ENCODE data around the gene IRX1. TPM values are rescaled to one million over a fixed set of nuclear protein-coding genes. Genes with fewer than 3 reads are reported as not detected.

Gene IRX1
- total RNA-seq, 1 experiment from 2014 or later = not detected

GRCh38 chr5:3599226-3600105 is 3.8 kb downstream of the IRX1 start:
- in situ Hi-C loops (cut with HindIII; ENCODE audit: low pct_unique_long_range_greater_than_20kb, low sequenced_read_pairs) = no loop called here
- no peak for DNase-seq (ENCODE audit: low read depth)

- in situ Hi-C loops (cut with HindIII; ENCODE audit: low pct_unique_long_range_greater_than_20kb, low sequenced_read_pairs) = no loop called here
- DNase-seq (ENCODE audit: low read depth) = no peak
Measured at GRCh38 chr5:3600106-3601060, 4.8 kb downstream of the IRX1 start.

GRCh38 chr5:3601061-3601710 is 5.6 kb downstream of the IRX1 start:
- no peak for DNase-seq (ENCODE audit: low read depth)
- in situ Hi-C loops (cut with HindIII; ENCODE audit: low pct_unique_long_range_greater_than_20kb, low sequenced_read_pairs) = no loop called here

GRCh38 chr5:3601911-3602782 is 6.5 kb downstream of the IRX1 start:
- no peak for DNase-seq (ENCODE audit: low read depth)
- in situ Hi-C loops (cut with HindIII; ENCODE audit: low pct_unique_long_range_greater_than_20kb, low sequenced_read_pairs) = no loop called here

GRCh38 chr5:3602785-3603502 is 7.3 kb downstream of the IRX1 start:
- DNase-seq (ENCODE audit: low read depth) = no peak
- in situ Hi-C loops (cut with HindIII; ENCODE audit: low pct_unique_long_range_greater_than_20kb, low sequenced_read_pairs) = no loop called here

GRCh38 chr5:3604501-3604900 is 8.9 kb downstream of the IRX1 start:
- in situ Hi-C loops (cut with HindIII; ENCODE audit: low pct_unique_long_range_greater_than_20kb, low sequenced_read_pairs) = no loop called here

GRCh38 chr5:3605298-3606010 is 9.8 kb downstream of the IRX1 start:
- in situ Hi-C loops (cut with HindIII; ENCODE audit: low pct_unique_long_range_greater_than_20kb, low sequenced_read_pairs) = no loop called here
- DNase-seq (ENCODE audit: low read depth) = no peak

More at GRCh38 chr5:3604501-3604900, 8.9 kb downstream of the IRX1 start:
- no peak for DNase-seq (ENCODE audit: low read depth)

GRCh38 chr5:3606121-3606831 is 10.6 kb downstream of the IRX1 start:
- DNase-seq (ENCODE audit: low read depth) = no peak
- in situ Hi-C loops (cut with HindIII; ENCODE audit: low pct_unique_long_range_greater_than_20kb, low sequenced_read_pairs) = no loop called here

GRCh38 chr5:3607541-3608181 is 12.0 kb downstream of the IRX1 start:
- DNase-seq (ENCODE audit: low read depth) = no peak
- in situ Hi-C loops (cut with HindIII; ENCODE audit: low pct_unique_long_range_greater_than_20kb, low sequenced_read_pairs) = no loop called here

DNA sequence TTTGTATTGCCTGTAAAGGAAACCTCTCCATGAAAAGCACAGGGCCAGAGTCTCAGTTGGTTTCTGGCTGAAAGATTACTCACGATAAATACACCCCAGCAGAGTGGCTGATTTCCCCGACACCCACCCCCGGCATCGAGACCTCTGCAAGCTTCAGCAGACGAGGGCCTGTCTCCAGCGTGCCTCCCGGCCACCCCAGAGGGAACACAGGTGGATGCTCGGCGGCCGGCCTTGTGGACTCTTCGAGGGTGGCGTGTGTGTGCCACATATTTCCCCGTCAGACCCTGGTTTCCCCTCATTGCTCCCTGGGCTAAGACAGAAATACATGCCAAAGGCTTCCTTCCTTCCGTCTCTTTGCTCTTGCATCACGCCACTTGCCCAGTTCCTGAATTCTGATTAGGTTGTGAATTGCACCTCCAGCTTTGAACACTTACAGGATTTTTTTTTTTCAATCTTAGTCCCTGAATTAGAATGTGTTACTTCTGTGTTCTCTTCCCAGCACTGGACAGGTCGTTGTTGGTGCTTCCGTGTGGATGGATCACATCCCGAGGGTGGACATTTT is 13.6 kb downstream of the IRX1 start:
- in situ Hi-C loops (cut with HindIII; ENCODE audit: low pct_unique_long_range_greater_than_20kb, low sequenced_read_pairs) = no loop called here

DNA sequence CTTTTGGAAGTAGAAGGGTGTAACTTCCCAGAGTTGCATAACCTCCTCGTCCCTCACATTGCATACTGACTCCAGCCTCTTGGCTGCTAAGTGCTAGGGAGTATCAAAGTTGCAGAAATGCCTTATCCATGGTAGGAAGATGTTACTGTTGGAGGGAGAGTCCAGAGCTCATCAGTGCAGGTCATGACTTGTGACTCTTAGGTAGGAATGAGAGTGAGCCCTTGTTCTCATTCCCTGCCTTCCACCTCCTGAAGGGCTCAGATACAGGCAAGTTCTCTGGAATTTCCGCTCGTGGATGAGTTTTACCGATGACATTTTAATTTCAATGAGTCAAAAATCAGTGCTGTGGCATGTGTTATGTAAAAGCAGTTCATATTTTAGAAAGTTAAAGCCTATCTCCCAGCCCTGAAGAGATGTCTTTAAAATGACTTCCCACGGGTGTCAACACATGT is 17.0 kb downstream of the IRX1 start:
- in situ Hi-C loops (cut with HindIII; ENCODE audit: low pct_unique_long_range_greater_than_20kb, low sequenced_read_pairs) = no loop called here
- DNase-seq (ENCODE audit: low read depth) = no peak

More for the DNA sequence above, 13.6 kb downstream of the IRX1 start:
- DNase-seq (ENCODE audit: low read depth) = no peak

DNA sequence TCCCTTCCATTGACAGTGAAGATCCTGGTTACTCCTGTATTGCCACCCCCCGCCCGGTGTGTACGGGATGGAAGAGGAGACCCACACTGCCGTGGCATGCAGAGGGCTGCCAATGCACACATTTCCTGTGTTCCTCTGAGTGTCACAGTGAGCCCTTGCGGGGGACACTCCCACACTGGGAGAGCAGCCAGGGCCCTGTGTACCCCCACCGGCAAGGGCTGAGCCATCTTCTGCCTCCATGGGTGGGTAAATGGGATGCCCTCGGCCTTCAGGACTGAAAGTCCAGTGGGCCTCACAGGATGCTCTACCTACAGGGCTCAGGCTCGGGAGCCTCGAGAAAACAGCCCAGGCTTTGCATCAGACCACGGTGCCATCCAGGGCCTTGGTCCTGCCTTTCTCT is 18.1 kb downstream of the IRX1 start:
- in situ Hi-C loops (cut with HindIII; ENCODE audit: low pct_unique_long_range_greater_than_20kb, low sequenced_read_pairs) = no loop called here

GRCh38 chr5:3615217-3615616 is 19.6 kb downstream of the IRX1 start:
- in situ Hi-C loops (cut with HindIII; ENCODE audit: low pct_unique_long_range_greater_than_20kb, low sequenced_read_pairs) = no loop called here

More for the DNA sequence above, 18.1 kb downstream of the IRX1 start:
- DNase-seq (ENCODE audit: low read depth) = no peak

DNA sequence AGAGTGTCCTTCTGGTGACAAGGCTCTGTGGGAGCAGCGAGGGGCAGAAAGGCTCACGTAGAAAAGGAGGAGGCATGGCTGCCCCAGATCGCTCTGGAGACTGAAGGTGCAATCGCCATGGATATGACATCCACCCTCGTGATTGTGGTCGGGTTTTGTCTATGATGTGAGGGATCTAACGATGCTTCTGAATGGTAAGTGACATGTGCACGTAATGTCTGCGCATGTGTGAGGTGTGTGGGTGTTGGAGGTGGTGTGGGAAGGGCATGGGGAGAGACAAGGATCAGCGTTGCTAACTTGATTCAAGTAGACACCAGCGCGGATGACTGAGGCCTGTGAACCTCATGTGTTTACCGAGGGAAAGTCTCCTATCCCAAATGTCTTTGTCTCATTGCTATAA is 20.2 kb downstream of the IRX1 start:
- in situ Hi-C loops (cut with HindIII; ENCODE audit: low pct_unique_long_range_greater_than_20kb, low sequenced_read_pairs) = no loop called here
- DNase-seq (ENCODE audit: low read depth) = no peak

More at GRCh38 chr5:3615217-3615616, 19.6 kb downstream of the IRX1 start:
- DNase-seq (ENCODE audit: low read depth) = no peak

DNA sequence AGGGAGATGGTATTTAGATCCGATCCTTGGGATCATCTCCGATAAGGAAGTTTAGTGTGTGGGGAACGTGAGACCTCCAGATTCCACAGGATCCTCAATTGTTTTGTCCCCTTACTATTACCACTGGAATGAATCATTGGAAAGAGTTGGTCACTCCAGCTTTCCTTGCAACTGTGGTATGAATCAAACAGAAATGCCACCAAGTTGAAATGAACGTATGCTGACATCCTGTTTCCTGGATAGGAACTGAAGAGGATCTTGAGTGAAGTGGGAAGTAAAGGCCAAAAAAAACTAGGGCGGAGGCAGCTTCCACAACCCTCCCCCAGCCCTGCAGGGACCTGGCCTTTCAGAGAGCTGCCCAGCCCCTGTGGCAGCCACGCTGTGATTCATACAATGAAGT is 23.9 kb downstream of the IRX1 start:
- in situ Hi-C loops (cut with HindIII; ENCODE audit: low pct_unique_long_range_greater_than_20kb, low sequenced_read_pairs) = no loop called here
- no peak for DNase-seq (ENCODE audit: low read depth)
